ENCODE measurements around the gene FOXL2.

- TF ChIP-seq CTCF (IDR thresholded peaks at IDR 0.05) (no peak), POLR2A (IDR thresholded peaks at IDR 0.05) (no peak)
Measured at GRCh38 chr3:138938877-138939560, 7.9 kb downstream of the FOXL2 start.

Measured in heart left ventricle (tissue), 13 donors.